ENCODE measurements around the gene PTPN12.
"Not testable (repeated sequence)": the region's sequence is repeated elsewhere in the genome, so short reads cannot be mapped to it uniquely, and the experiment has no call there.

Gene PTPN12

DNA sequence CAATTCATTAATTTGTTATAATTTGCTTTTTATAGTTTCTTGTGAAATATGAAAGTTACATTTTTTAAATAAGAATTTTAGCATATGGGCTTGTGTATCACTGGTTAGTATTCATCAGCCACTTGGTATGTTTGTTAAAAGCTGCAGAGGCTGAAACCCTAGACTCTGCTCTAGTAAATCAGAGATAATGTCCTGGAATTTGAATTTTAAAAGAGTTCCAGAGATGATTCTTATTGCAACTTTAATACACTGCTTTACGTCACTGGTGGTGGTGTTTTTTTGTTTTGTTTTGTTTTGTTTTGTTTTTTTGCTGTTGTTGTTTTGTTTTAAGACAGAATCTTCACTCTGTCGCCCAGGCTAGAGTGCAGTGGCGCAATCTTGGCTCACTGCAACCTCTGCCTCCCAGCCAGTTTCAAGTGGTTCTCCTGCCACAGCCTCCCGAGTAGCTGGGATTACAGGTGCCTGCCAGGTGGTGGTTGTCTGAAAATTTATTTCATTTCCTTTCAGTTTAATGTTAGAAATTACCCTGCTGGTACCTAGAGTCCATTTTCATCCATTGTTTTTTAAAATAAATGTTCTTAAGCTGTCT lies 43.8 kb downstream of the PTPN12 start:
- DNase-seq (ENCODE audit: insufficient read length, low spot score) (no peak), FAIRE-seq (no peak)
- TF ChIP-seq POLR2A (IDR thresholded peaks at IDR 0.05; ENCODE audit: low read depth, low read length) = no peak

GRCh38 chr7:77587272-77587671 lies 50.2 kb downstream of the PTPN12 start:
- FAIRE-seq (no peak), DNase-seq (ENCODE audit: insufficient read length, low spot score) (no peak)
- TF ChIP-seq POLR2A (IDR thresholded peaks at IDR 0.05; ENCODE audit: low read depth, low read length) = no peak

DNA sequence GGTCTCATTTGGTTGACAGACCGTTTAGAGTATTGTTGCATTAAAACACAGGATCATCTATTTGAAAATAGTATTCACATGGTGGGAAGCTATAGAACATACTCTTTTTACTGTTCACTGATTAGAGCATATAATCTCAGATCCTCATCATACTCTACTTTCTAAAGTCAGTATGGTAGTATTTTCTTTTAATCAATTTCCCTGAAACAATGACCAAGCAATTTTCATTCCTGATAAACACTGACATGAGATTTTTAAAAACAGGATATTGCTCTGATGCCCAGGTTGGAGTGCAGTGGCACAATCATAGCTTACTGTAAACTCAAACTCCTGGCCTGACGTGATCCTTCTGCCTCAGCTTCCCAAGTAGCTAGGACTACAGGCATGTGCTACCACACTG lies 63.9 kb downstream of the PTPN12 start:
- no peak for TF ChIP-seq POLR2A (IDR thresholded peaks at IDR 0.05; ENCODE audit: low read depth, low read length)
- FAIRE-seq (no peak), DNase-seq (ENCODE audit: insufficient read length, low spot score) (no peak)

- FAIRE-seq (no peak), DNase-seq (ENCODE audit: insufficient read length, low spot score) (no peak)
- TF ChIP-seq POLR2A (IDR thresholded peaks at IDR 0.05; ENCODE audit: low read depth, low read length) = no peak
These were observed 69.5 kb downstream of the PTPN12 start for GRCh38 chr7:77606562-77606961.

DNA sequence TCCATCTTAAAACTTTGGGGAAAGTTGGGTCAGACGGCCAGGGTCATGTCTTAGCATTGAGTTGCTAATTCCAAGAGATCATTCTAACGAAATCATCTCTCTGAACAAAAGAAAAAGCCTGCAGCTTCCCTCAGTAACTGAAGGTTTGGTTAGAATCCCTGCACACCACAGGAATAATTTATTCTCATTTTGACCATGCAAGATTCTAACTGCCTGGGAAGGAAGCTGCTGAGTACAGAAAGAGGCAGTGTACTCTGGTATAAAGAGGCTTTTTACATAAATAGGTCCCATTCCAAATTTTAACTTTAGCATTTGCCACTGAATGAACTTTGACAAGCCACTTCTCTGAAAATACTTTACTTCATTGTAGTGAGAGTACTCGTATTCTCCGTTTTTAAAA lies 82.2 kb downstream of the PTPN12 start:
- DNase-seq (ENCODE audit: insufficient read length, low spot score) (no peak), FAIRE-seq (no peak)
- no peak for TF ChIP-seq POLR2A (IDR thresholded peaks at IDR 0.05; ENCODE audit: low read depth, low read length)

DNA sequence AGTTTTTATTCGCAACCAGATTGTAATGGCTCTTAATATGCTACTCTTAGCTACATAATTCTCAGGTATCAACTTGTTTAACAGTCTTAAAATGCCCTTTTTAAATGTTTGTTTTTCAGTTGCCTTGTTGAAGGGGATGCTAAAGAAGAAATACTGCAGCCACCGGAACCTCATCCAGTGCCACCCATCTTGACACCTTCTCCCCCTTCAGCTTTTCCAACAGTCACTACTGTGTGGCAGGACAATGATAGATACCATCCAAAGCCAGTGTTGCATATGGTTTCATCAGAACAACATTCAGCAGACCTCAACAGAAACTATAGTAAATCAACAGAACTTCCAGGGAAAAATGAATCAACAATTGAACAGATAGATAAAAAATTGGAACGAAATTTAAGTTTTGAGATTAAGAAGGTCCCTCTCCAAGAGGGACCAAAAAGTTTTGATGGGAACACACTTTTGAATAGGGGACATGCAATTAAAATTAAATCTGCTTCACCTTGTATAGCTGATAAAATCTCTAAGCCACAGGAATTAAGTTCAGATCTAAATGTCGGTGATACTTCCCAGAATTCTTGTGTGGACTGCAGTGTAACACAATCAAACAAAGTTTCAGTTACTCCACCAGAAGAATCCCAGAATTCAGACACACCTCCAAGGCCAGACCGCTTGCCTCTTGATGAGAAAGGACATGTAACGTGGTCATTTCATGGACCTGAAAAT lies 89.7 kb downstream of the PTPN12 start:
- FAIRE-seq = no peak

DNA sequence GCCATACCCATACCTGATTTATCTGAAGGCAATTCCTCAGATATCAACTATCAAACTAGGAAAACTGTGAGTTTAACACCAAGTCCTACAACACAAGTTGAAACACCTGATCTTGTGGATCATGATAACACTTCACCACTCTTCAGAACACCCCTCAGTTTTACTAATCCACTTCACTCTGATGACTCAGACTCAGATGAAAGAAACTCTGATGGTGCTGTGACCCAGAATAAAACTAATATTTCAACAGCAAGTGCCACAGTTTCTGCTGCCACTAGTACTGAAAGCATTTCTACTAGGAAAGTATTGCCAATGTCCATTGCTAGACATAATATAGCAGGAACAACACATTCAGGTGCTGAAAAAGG lies 90.2 kb downstream of the PTPN12 start:
- TF ChIP-seq POLR2A (IDR thresholded peaks at IDR 0.05; ENCODE audit: low read depth, low read length) = no peak
- no peak for DNase-seq (ENCODE audit: insufficient read length, low spot score)
- no peak for FAIRE-seq

More for the DNA sequence above, 89.7 kb downstream of the PTPN12 start:
- no peak for DNase-seq (ENCODE audit: insufficient read length, low spot score)
- TF ChIP-seq POLR2A (IDR thresholded peaks at IDR 0.05; ENCODE audit: low read depth, low read length) = no peak

DNA sequence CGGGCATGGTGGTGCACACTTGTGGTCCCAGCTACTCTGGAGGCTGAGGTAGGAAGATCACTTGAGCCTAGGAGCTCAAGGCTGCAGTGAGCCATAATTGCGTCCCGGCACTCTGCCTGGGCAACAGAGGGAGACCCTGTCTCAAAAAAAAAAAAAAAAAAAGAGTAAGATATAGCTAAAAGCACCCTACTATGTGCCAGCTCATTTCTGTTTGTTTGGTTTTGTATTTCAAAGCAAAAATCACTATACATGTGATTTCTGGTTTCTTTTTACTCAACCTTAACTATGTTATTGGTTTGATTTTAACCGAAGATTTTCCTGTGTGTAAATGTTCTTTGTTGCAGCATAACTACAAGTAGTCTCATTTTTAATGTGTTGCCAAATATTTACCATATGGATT lies 92.7 kb downstream of the PTPN12 start:
- no peak for FAIRE-seq
- no peak for TF ChIP-seq POLR2A (IDR thresholded peaks at IDR 0.05; ENCODE audit: low read depth, low read length)

GRCh38 chr7:77631820-77632219 lies 94.7 kb downstream of the PTPN12 start:
- no peak for TF ChIP-seq POLR2A (IDR thresholded peaks at IDR 0.05; ENCODE audit: low read depth, low read length)
- DNase-seq (ENCODE audit: insufficient read length, low spot score) (no peak), FAIRE-seq (no peak)

More for the DNA sequence above, 92.7 kb downstream of the PTPN12 start:
- DNase-seq (ENCODE audit: insufficient read length, low spot score) = no peak

- DNase-seq (ENCODE audit: insufficient read length, low spot score) (no peak), FAIRE-seq (no peak)
- no peak for TF ChIP-seq POLR2A (IDR thresholded peaks at IDR 0.05; ENCODE audit: low read depth, low read length)
These were observed 107.7 kb downstream of the PTPN12 start for GRCh38 chr7:77644774-77645173.

DNA sequence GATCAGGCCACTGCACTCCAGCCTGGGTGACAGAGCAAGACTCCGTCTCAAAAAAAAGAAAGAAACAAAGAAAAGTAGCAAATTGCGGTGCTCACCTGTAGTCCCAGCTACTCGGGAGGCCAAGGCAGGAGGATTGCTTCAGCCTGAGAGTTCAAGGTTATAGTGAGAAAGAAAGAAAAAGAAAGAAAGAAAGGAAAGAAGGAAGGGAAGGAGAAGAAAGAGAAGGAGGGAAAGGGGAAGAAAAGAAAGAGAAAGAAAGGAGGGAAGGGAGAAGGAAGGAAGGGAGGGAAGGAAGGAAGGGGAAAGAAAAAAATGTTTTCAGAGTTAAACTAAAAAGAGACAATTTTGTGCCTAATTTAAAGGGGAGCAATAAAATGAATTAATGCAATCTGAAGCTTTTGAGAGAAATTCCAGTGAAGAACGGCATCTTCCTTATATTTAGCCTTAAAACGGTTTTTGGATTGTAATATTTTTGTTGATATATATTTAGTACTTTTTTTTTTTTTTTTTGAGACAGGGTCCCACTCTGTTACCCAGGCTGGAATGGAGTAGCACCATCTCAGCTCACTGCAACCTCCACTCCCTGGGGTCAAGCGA lies 111.7 kb downstream of the PTPN12 start:
- DNase-seq (ENCODE audit: insufficient read length, low spot score) = no peak
- TF ChIP-seq POLR2A (IDR thresholded peaks at IDR 0.05; ENCODE audit: low read depth, low read length) = no peak
- FAIRE-seq = no peak

DNA sequence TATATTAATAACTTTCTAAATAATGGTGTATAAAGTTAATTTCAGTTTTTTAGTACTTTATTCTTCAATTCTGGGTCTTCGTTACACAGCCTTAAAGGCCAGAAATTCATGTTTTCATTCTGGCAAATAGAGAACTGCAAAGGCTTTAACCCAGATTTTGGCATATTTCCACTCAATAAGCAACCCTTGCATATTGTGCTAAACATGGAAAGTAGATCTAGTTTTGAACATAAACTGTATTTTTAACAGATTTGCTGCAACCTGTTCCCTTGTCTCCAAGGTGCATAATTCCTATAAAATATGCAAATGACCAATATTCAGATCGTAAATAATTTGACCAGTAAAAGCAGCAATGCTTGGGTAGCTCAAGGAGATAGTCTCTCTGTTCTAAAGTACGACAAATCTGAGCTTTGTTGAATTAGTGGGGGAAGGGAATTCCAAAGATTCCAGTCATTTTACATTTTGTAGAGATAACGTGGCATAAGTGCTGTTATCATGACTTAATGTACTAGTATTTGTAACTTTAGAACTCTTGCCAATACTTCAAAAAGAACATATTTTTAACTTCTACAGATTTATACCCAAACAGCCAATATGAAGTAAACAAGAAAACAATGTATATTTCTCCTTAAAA lies 112.7 kb downstream of the PTPN12 start:
- no peak for DNase-seq (ENCODE audit: insufficient read length, low spot score)
- TF ChIP-seq POLR2A (IDR thresholded peaks at IDR 0.05; ENCODE audit: low read depth, low read length) = no peak
- no peak for FAIRE-seq

DNA sequence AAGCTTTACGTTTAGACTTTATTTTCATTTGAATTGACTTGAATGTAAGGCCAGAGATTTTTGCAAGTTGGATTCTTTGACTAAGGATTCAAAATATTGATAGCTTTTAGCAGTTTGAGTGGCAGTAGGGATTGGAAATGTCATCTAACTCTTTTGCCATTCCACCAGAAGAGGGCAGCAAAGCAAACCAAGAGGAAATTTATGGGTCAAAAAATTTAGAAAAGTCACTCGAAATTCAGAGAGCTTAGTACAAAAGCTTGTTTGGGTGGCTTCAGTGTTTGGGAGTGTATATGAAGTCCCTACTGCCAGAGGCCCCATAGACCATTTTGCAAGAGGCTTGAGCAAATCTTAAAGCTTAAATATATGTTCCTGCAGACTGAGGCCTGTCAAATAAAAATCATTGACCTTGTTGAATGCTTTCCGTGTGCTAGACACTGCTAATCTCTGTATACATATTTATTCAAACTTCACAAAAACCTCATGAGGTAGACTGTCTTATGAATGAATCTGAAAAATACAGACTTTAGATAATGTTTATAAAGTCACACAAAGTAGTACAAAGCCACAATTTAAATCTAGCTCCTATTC lies 114.6 kb downstream of the PTPN12 start:
- DNase-seq (ENCODE audit: insufficient read length, low spot score) (no peak), FAIRE-seq (no peak)
- no peak for TF ChIP-seq POLR2A (IDR thresholded peaks at IDR 0.05; ENCODE audit: low read depth, low read length)

DNA sequence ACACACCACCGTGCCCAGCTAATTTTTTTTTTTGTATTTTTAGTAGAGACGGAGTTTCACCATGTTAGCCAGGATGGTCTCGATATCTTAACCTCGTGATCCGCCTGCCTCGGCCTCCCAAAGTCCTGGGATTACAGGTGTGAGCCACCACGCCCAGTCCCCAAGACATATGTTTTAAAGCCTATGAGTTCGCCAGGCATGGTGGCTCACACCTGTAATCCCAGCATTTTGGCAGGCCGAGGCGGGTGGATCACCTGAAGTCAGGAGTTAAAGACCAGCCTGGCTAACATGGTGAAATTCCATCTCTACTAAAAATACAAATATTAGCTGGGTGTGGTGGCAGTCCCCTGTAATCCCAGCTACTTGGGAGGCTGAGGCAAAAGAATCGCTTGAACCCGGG lies 115.7 kb downstream of the PTPN12 start:
- not testable (repeated sequence) for DNase-seq (ENCODE audit: insufficient read length, low spot score); FAIRE-seq
